GM20000 (cell line): ENCODE measurements around the gene FRMPD4.

ENCODE experiments used
- DNase-seq: peaks from one replicate; pipeline ENCODE4 v3.0.0; 2012; ENCODE audit warnings: low spot score
- TF ChIP-seq, protein P1 (sequence below): IDR thresholded peaks from 2 replicates; pipeline ENCODE4 v1.5.1; 2012; ENCODE audit warnings: mild to moderate bottlenecking, control low read depth; ENCODE audit errors: extremely low read depth, missing control alignments

FRMPD4 gene

DNA sequence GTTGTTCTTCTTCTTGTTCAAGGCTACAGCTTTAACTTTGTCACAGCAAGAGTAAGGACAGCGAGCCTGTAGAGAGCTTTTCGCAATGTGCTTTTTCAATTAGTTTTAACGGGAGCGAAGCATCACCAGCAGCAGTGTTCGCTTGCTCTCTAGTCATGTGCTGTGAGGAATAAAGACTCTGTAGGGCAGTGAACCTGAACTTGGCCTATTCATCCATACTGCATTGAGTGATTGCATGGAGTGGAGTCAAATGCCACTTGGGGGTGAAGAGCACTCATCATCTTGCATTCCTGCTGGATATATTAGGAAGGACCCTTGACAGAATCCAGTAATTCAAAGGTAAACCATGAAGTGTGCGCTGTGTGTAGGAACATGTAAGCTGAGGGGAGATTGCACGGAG is 240.0 kb downstream of the FRMPD4 start:
- no peak for DNase-seq
- TF ChIP-seq, protein P1, sequence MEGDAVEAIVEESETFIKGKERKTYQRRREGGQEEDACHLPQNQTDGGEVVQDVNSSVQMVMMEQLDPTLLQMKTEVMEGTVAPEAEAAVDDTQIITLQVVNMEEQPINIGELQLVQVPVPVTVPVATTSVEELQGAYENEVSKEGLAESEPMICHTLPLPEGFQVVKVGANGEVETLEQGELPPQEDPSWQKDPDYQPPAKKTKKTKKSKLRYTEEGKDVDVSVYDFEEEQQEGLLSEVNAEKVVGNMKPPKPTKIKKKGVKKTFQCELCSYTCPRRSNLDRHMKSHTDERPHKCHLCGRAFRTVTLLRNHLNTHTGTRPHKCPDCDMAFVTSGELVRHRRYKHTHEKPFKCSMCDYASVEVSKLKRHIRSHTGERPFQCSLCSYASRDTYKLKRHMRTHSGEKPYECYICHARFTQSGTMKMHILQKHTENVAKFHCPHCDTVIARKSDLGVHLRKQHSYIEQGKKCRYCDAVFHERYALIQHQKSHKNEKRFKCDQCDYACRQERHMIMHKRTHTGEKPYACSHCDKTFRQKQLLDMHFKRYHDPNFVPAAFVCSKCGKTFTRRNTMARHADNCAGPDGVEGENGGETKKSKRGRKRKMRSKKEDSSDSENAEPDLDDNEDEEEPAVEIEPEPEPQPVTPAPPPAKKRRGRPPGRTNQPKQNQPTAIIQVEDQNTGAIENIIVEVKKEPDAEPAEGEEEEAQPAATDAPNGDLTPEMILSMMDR, result no peak

DNA sequence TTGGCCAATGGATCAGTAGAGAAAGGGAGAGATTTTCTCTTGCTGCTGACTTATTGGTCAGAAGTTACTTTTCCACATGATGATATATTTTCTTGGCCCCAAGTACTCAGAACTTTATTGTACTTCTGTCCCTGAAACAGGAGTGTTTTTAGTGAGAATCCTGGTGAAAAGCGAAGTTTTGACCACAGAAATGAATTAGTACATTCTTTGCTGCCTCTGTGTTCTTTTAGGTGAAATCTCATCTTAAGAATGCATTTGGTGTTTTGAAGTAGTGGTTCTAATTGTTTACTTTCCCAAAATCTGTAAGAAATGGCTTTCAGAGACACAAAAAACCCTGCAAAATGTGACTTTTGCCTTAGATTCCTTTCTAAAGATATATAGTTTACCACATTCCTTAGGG is 240.4 kb downstream of the FRMPD4 start:
- no peak for DNase-seq
- TF ChIP-seq, protein P1, result no peak

DNA sequence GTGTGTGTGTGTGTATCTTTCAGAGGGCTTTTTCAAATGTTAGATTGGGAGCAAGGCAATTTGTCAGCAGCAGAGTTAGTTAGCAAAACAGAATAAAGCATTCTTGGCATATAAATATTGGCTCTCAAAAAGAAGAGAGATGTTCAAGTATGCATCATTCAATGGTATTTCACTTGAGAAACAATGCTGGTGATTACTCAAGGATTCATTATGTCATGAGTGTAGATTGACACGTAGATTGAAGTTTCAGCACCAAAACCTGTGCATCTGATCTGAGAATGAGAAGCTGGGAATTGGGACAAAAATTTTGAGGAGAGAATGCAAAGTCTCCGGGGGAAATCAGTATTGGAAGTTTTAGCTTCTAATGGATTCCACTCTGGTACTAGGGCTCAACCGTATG is 241.4 kb downstream of the FRMPD4 start:
- TF ChIP-seq, protein P1, result no peak
- DNase-seq, result no peak

DNA sequence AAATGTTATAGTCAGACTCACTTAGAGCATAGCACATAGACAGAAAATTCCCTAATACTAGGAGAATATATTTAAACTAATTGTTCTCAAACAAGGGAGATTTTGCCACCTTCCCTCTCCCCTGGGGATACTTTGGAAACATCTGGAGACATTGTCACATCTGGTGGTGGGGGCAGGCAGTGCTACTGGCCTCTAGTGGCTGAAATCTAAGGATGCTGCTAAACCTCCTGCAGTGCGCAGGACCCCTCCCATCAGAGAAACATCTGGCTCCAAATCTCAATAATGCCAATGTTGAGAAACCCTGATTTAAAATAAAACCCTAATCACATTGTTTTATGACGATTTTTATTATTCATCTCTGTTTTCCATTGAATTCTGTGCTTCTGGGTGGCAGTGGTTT is 244.9 kb downstream of the FRMPD4 start:
- TF ChIP-seq, protein P1, result no peak
- DNase-seq, result no peak

DNA sequence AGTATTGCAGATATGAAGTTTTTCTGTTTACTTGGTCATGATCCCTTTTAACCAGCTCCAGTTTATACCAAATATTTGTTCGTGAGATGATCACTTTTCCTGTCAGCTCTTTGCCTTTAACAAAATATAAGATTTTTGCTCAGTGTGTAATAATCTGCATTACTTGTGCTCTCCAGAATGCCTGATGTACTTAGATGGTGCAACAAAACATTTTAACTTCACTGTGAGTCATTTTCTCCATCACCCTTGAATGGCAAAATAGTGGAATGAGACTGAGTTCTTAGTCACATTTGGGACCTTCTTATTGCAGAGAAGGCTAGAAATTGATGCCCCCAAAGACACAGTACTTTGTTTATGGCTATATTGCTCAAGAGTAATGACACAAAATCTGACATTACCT is 252.0 kb downstream of the FRMPD4 start:
- no peak for DNase-seq

DNA sequence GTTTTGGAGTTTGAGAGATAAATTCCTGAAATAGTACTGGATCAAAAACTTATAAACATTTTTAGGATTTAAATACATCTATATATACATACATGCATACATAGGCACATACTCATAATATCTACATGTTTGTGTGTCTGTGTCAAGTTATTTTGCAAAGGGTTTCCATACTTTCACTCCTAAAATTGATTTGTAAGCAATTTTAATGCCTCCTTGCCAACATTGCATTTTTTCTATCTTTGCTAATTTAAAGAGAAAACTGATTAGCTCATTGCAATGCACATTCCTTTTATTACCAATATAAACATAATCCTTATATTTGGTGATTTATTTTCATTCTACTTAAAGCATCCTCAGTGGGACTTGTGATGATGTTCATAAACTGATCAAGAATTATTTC is 258.3 kb downstream of the FRMPD4 start:
- DNase-seq, result no peak
- TF ChIP-seq, protein P1, result no peak

More for the DNA sequence above, 252.0 kb downstream of the FRMPD4 start:
- TF ChIP-seq, protein P1, result no peak

DNA sequence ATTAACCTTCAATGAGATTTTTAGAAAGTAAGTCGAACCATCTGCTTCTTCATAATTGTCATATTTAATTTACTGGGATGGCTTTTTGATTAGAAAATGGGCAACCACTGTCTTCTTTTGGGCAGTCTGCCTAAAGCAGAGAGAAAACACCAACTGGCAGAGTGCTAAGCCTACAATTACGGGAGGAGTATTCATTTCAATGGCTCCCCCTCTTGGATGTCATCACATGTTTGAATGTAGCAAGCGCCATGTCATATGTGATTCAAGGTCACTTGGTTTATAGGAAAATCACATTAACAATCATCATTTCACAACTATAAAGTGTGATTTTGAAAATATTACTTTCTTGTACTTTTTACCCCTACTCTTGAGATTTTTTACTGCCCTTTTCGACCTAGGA is 261.9 kb downstream of the FRMPD4 start:
- TF ChIP-seq, protein P1, result no peak
- DNase-seq, result no peak
